Dendritic cell treated with granulocyte-macrophage colony-stimulating factor and Interleukin-4, amounts not matched to agents 40 ng/mL and 50 ng/mL, for 4 days (primary cell): ENCODE results near the gene NUDT15.
A peak's percentile ranks its signal among the peaks of the same experiment; 100 is the strongest.
"Not testable (repeated sequence)": the region's sequence is repeated elsewhere in the genome, so short reads cannot be mapped to it uniquely, and the experiment has no call there.

Experiments used
- H3K27ac Mint-ChIP-seq: one replicate; pipeline ENCODE4 v1.8.0; 2022; ENCODE audit warnings: mild to moderate bottlenecking, mixed read lengths
- H3K27me3 Mint-ChIP-seq: one replicate; pipeline ENCODE4 v1.8.0; 2022; ENCODE audit warnings: mild to moderate bottlenecking, mixed read lengths
- H3K36me3 Mint-ChIP-seq: one replicate; pipeline ENCODE4 v1.8.0; 2022; ENCODE audit warnings: low read depth, mixed read lengths
- H3K4me1 Mint-ChIP-seq: one replicate; pipeline ENCODE4 v1.8.0; 2022; ENCODE audit warnings: low read depth, mixed read lengths
- H3K4me3 Mint-ChIP-seq: one replicate; pipeline ENCODE4 v1.8.0; 2022; ENCODE audit warnings: mild to moderate bottlenecking, moderate library complexity, mixed read lengths
- H3K9me3 Mint-ChIP-seq: one replicate; pipeline ENCODE4 v1.8.0; 2022; ENCODE audit warnings: mixed read lengths
- intact Hi-C: fragments of 100-400 bp; cut with micrococcal nuclease; formaldehyde crosslinking; loops from one replicate; pipeline ENCODE4 v1.15.0; 2022

The NUDT15 gene

GRCh38 chr13:48059951-48060350, 22.4 kb downstream of the NUDT15 start:
- H3K27ac Mint-ChIP-seq, result not testable (repeated sequence)

GRCh38 chr13:48066310-48066989, 28.9 kb downstream of the NUDT15 start:
- intact Hi-C loops, result no loop called here
- peaks cover 62% of the 10 kb centered on the region for H3K36me3 Mint-ChIP-seq
- H3K27ac Mint-ChIP-seq, result no peak overlapping the region
- H3K4me1 Mint-ChIP-seq, result no peaks in the 10 kb centered on the region
- no peaks in the 10 kb centered on the region for H3K27me3 Mint-ChIP-seq
- peaks cover 15% of the 10 kb centered on the region for H3K9me3 Mint-ChIP-seq
- H3K4me3 Mint-ChIP-seq, result no peak overlapping the region

More at GRCh38 chr13:48059951-48060350, 22.4 kb downstream of the NUDT15 start:
- intact Hi-C loops, H3K9me3 Mint-ChIP-seq, H3K4me3 Mint-ChIP-seq, H3K4me1 Mint-ChIP-seq, H3K27me3 Mint-ChIP-seq: not testable (repeated sequence)
- H3K36me3 Mint-ChIP-seq, result peaks cover 67% of the 10 kb centered on the region

GRCh38 chr13:48068036-48068435, 30.5 kb downstream of the NUDT15 start:
- no peak overlapping the region for H3K4me3 Mint-ChIP-seq
- peaks cover 71% of the 10 kb centered on the region for H3K36me3 Mint-ChIP-seq
- H3K27ac Mint-ChIP-seq, result no peak overlapping the region
- H3K4me1 Mint-ChIP-seq, result no peaks in the 10 kb centered on the region
- H3K9me3 Mint-ChIP-seq, result peaks cover 30% of the 10 kb centered on the region
- H3K27me3 Mint-ChIP-seq, result no peaks in the 10 kb centered on the region
- intact Hi-C loops, result no loop called here

GRCh38 chr13:48068952-48069351, 31.4 kb downstream of the NUDT15 start:
- H3K4me3 Mint-ChIP-seq, result no peak overlapping the region
- intact Hi-C loops, result no loop called here
- H3K36me3 Mint-ChIP-seq, result peaks cover 80% of the 10 kb centered on the region
- H3K27ac Mint-ChIP-seq, result no peak overlapping the region
- H3K9me3 Mint-ChIP-seq, result peaks cover 40% of the 10 kb centered on the region
- no peaks in the 10 kb centered on the region for H3K27me3 Mint-ChIP-seq
- no peaks in the 10 kb centered on the region for H3K4me1 Mint-ChIP-seq

- intact Hi-C loops, result no loop called here
- no peak overlapping the region for H3K27ac Mint-ChIP-seq
- H3K9me3 Mint-ChIP-seq, result peaks cover 46% of the 10 kb centered on the region
These were observed 32.0 kb downstream of the NUDT15 start for GRCh38 chr13:48069573-48069972.

GRCh38 chr13:48070942-48071341, 33.4 kb downstream of the NUDT15 start:
- intact Hi-C loops, result no loop called here
- Mint-ChIP-seq H3K9me3 (peaks cover 48% of the 10 kb centered on the region), H3K4me3 (no peak overlapping the region), H3K4me1 (no peaks in the 10 kb centered on the region), H3K27me3 (no peaks in the 10 kb centered on the region), H3K36me3 (peaks cover 99% of the 10 kb centered on the region), H3K27ac (no peak overlapping the region)

More at GRCh38 chr13:48069573-48069972, 32.0 kb downstream of the NUDT15 start:
- peaks cover 86% of the 10 kb centered on the region for H3K36me3 Mint-ChIP-seq
- no peaks in the 10 kb centered on the region for H3K4me1 Mint-ChIP-seq
- no peak overlapping the region for H3K4me3 Mint-ChIP-seq
- H3K27me3 Mint-ChIP-seq, result no peaks in the 10 kb centered on the region

- H3K9me3 Mint-ChIP-seq, result peaks cover 48% of the 10 kb centered on the region
- peaks cover 97% of the 10 kb centered on the region for H3K36me3 Mint-ChIP-seq
These were observed 34.8 kb downstream of the NUDT15 start for GRCh38 chr13:48072304-48072703.

GRCh38 chr13:48072787-48073186, 35.3 kb downstream of the NUDT15 start:
- no peaks in the 10 kb centered on the region for H3K4me1 Mint-ChIP-seq
- H3K36me3 Mint-ChIP-seq, result peaks cover 96% of the 10 kb centered on the region
- intact Hi-C loops, result no loop called here
- H3K9me3 Mint-ChIP-seq, result peaks cover 48% of the 10 kb centered on the region
- H3K4me3 Mint-ChIP-seq, result no peak overlapping the region
- H3K27me3 Mint-ChIP-seq, result no peaks in the 10 kb centered on the region
- H3K27ac Mint-ChIP-seq, result no peak overlapping the region

More at GRCh38 chr13:48072304-48072703, 34.8 kb downstream of the NUDT15 start:
- no peaks in the 10 kb centered on the region for H3K27me3 Mint-ChIP-seq
- no peaks in the 10 kb centered on the region for H3K4me1 Mint-ChIP-seq
- no peak overlapping the region for H3K4me3 Mint-ChIP-seq
- no peak overlapping the region for H3K27ac Mint-ChIP-seq
- intact Hi-C loops, result no loop called here

GRCh38 chr13:48074006-48074405, 36.5 kb downstream of the NUDT15 start:
- Mint-ChIP-seq H3K27ac (no peak overlapping the region), H3K27me3 (no peaks in the 10 kb centered on the region), H3K4me3 (no peak overlapping the region), H3K4me1 (no peaks in the 10 kb centered on the region), H3K36me3 (peaks cover 95% of the 10 kb centered on the region), H3K9me3 (peaks cover 48% of the 10 kb centered on the region)
- intact Hi-C loops, result no loop called here

GRCh38 chr13:48078251-48078656, 40.7 kb downstream of the NUDT15 start:
- Mint-ChIP-seq H3K9me3 (peaks cover 15% of the 10 kb centered on the region), H3K4me1 (no peaks in the 10 kb centered on the region), H3K36me3 (peaks cover 91% of the 10 kb centered on the region), H3K4me3 (no peak overlapping the region), H3K27ac (no peak overlapping the region), H3K27me3 (no peaks in the 10 kb centered on the region)
- intact Hi-C loops, result no loop called here

GRCh38 chr13:48081739-48082138, 44.2 kb downstream of the NUDT15 start:
- no peaks in the 10 kb centered on the region for H3K9me3 Mint-ChIP-seq
- no peaks in the 10 kb centered on the region for H3K4me1 Mint-ChIP-seq
- intact Hi-C loops, result no loop called here
- H3K27me3 Mint-ChIP-seq, result no peaks in the 10 kb centered on the region
- H3K27ac Mint-ChIP-seq, result no peak overlapping the region
- peaks cover 89% of the 10 kb centered on the region for H3K36me3 Mint-ChIP-seq
- H3K4me3 Mint-ChIP-seq, result no peak overlapping the region

GRCh38 chr13:48086272-48086671, 48.7 kb downstream of the NUDT15 start:
- Mint-ChIP-seq H3K27ac (no peak overlapping the region), H3K9me3 (no peaks in the 10 kb centered on the region), H3K4me3 (no peak overlapping the region), H3K36me3 (peaks cover 70% of the 10 kb centered on the region), H3K4me1 (peaks cover 8% of the 10 kb centered on the region), H3K27me3 (no peaks in the 10 kb centered on the region)
- intact Hi-C loops, result no loop called here

GRCh38 chr13:48093588-48093987, 56.1 kb downstream of the NUDT15 start:
- H3K27me3 Mint-ChIP-seq, result peaks cover 1% of the 10 kb centered on the region
- peaks cover 9% of the 10 kb centered on the region for H3K9me3 Mint-ChIP-seq
- H3K4me1 Mint-ChIP-seq, result peaks cover 36% of the 10 kb centered on the region
- H3K36me3 Mint-ChIP-seq, result peaks cover 28% of the 10 kb centered on the region
- intact Hi-C loops, result no loop called here
- peak overlapping the region; percentile 93 for H3K4me3 Mint-ChIP-seq
- peak overlapping the region; percentile 99 for H3K27ac Mint-ChIP-seq

GRCh38 chr13:48094404-48094780, 56.9 kb downstream of the NUDT15 start:
- Mint-ChIP-seq H3K4me3 (peak overlapping the region; percentile 93), H3K27ac (peak overlapping the region; percentile 99), H3K36me3 (peaks cover 24% of the 10 kb centered on the region), H3K27me3 (peaks cover 2% of the 10 kb centered on the region), H3K4me1 (peaks cover 32% of the 10 kb centered on the region), H3K9me3 (peaks cover 9% of the 10 kb centered on the region)
- intact Hi-C loops, result loop anchor here (2.0 kb wide), 1 partner anchor 56 kb away; no protein-coding TSS in a partner anchor
